Stimulated activated effector memory CD8-positive, alpha-beta T cell treated with anti-CD3 and anti-CD28 coated beads, Interleukin-12 subunit alpha, Interleukin-12 subunit beta, amount 100 ng/mL, for 72 hours (primary cell): ENCODE results near the gene INSL3.
A peak's percentile ranks its signal among the peaks of the same experiment; 100 is the strongest.

ENCODE experiments used
- ATAC-seq: fragments of 150-1000 bp; cut with Tn5 transposase; 2 replicates; pipeline ENCODE4 v1.10.0; 2021
- DNase-seq, 2 donors: peaks; one replicate each; pipeline ENCODE4 v3.0.0; 2021 to 2022; ENCODE audit warnings: low spot score in 2 of 2
- H3K27ac Mint-ChIP-seq: one replicate; pipeline ENCODE4 v1.8.0; 2022; ENCODE audit warnings: mild to moderate bottlenecking, mixed read lengths
- H3K36me3 Mint-ChIP-seq: one replicate; pipeline ENCODE4 v1.8.0; 2022; ENCODE audit warnings: mild to moderate bottlenecking, mixed read lengths
- H3K4me1 Mint-ChIP-seq: one replicate; pipeline ENCODE4 v1.8.0; 2022; ENCODE audit warnings: mixed read lengths
- H3K4me3 Mint-ChIP-seq: one replicate; pipeline ENCODE4 v1.8.0; 2022; ENCODE audit warnings: mild to moderate bottlenecking, mixed read lengths
- H3K9me3 Mint-ChIP-seq: one replicate; pipeline ENCODE4 v1.8.0; 2022; ENCODE audit warnings: mixed read lengths

The INSL3 gene

GRCh38 chr19:17855280-17856152 lies 34.2 kb upstream of the INSL3 start:
- peak overlapping the region; percentile 20 for H3K4me3 Mint-ChIP-seq

GRCh38 chr19:17854061-17854460 lies 32.7 kb upstream of the INSL3 start:
- DNase-seq, result no peak
- ATAC-seq, result no peak

More at GRCh38 chr19:17855280-17856152, 34.2 kb upstream of the INSL3 start:
- ATAC-seq (peak; percentile 56), DNase-seq (peak; percentile 98)
- peaks cover 33% of the 10 kb centered on the region for H3K4me1 Mint-ChIP-seq
- H3K36me3 Mint-ChIP-seq, result peaks cover 14% of the 10 kb centered on the region
- no peaks in the 10 kb centered on the region for H3K9me3 Mint-ChIP-seq
- H3K27ac Mint-ChIP-seq, result no peak overlapping the region

GRCh38 chr19:17848595-17849292 lies 27.4 kb upstream of the INSL3 start:
- peaks cover 68% of the 10 kb centered on the region for H3K4me1 Mint-ChIP-seq

More at GRCh38 chr19:17854061-17854460, 32.7 kb upstream of the INSL3 start:
- Mint-ChIP-seq H3K4me1 (peaks cover 37% of the 10 kb centered on the region), H3K9me3 (no peaks in the 10 kb centered on the region), H3K36me3 (no peaks in the 10 kb centered on the region), H3K27ac (no peak overlapping the region), H3K4me3 (no peak overlapping the region)

GRCh38 chr19:17847538-17848366 lies 26.4 kb upstream of the INSL3 start, which contains the start of gene JAK3:
Gene JAK3 (minus strand): TSS chr19:17847982. CDS start chr19:17844417, 3,565 bp downstream.
- Mint-ChIP-seq H3K4me3 (peak within 1 kb of the TSS; percentile 74), H3K27ac (peak within 1 kb of the TSS; percentile 97), H3K4me1 (peaks cover 76% of the 10 kb centered on the region), H3K36me3 (peaks cover 54% of the 10 kb centered on the region), H3K9me3 (no peaks in the 10 kb centered on the region)
- peak; percentile 81 to 97 for DNase-seq
- ATAC-seq, result peak; percentile 91

More at GRCh38 chr19:17848595-17849292, 27.4 kb upstream of the INSL3 start:
- ATAC-seq (no peak), DNase-seq (no peak)
- Mint-ChIP-seq H3K4me3 (peak overlapping the region; percentile 74), H3K9me3 (no peaks in the 10 kb centered on the region), H3K36me3 (peaks cover 44% of the 10 kb centered on the region), H3K27ac (peak overlapping the region; percentile 97)

GRCh38 chr19:17846146-17846545 lies 24.8 kb upstream of the INSL3 start:
- peak overlapping the region; percentile 97 for H3K27ac Mint-ChIP-seq
- DNase-seq, result no peak
- H3K36me3 Mint-ChIP-seq, result peaks cover 70% of the 10 kb centered on the region
- no peaks in the 10 kb centered on the region for H3K9me3 Mint-ChIP-seq
- H3K4me1 Mint-ChIP-seq, result peaks cover 70% of the 10 kb centered on the region
- H3K4me3 Mint-ChIP-seq, result peak overlapping the region; percentile 74
- no peak for ATAC-seq

- H3K9me3 Mint-ChIP-seq, result no peaks in the 10 kb centered on the region
- H3K36me3 Mint-ChIP-seq, result peaks cover 91% of the 10 kb centered on the region
- peak overlapping the region; percentile 97 for H3K27ac Mint-ChIP-seq
- H3K4me3 Mint-ChIP-seq, result peak overlapping the region; percentile 74
- DNase-seq (no peak), ATAC-seq (no peak)
- peaks cover 57% of the 10 kb centered on the region for H3K4me1 Mint-ChIP-seq
Measured at GRCh38 chr19:17843908-17844490, 22.7 kb upstream of the INSL3 start.

GRCh38 chr19:17843292-17843827 lies 22.0 kb upstream of the INSL3 start:
- Mint-ChIP-seq H3K4me3 (peak overlapping the region; percentile 74), H3K9me3 (no peaks in the 10 kb centered on the region), H3K36me3 (peaks cover 97% of the 10 kb centered on the region), H3K27ac (peak overlapping the region; percentile 97), H3K4me1 (peaks cover 51% of the 10 kb centered on the region)
- DNase-seq, result no peak
- no peak for ATAC-seq

GRCh38 chr19:17842663-17843291 lies 21.5 kb upstream of the INSL3 start:
- peaks cover 100% of the 10 kb centered on the region for H3K36me3 Mint-ChIP-seq
- H3K4me3 Mint-ChIP-seq, result no peak overlapping the region
- H3K4me1 Mint-ChIP-seq, result peaks cover 49% of the 10 kb centered on the region
- DNase-seq (no peak), ATAC-seq (no peak)
- no peaks in the 10 kb centered on the region for H3K9me3 Mint-ChIP-seq
- H3K27ac Mint-ChIP-seq, result peak overlapping the region; percentile 97

- H3K4me3 Mint-ChIP-seq, result no peak overlapping the region
- H3K36me3 Mint-ChIP-seq, result peaks cover 100% of the 10 kb centered on the region
- no peaks in the 10 kb centered on the region for H3K9me3 Mint-ChIP-seq
- no peak overlapping the region for H3K27ac Mint-ChIP-seq
- H3K4me1 Mint-ChIP-seq, result peaks cover 48% of the 10 kb centered on the region
- ATAC-seq (peak; percentile 55), DNase-seq (peak in 1 of 2 donors; percentile 77)
Measured at GRCh38 chr19:17841810-17842662, 20.7 kb upstream of the INSL3 start.

GRCh38 chr19:17841371-17841809 lies 20.1 kb upstream of the INSL3 start:
- H3K4me3 Mint-ChIP-seq, result no peak overlapping the region
- no peak for ATAC-seq
- peaks cover 100% of the 10 kb centered on the region for H3K36me3 Mint-ChIP-seq
- H3K27ac Mint-ChIP-seq, result no peak overlapping the region
- no peak for DNase-seq
- H3K4me1 Mint-ChIP-seq, result peaks cover 51% of the 10 kb centered on the region
- no peaks in the 10 kb centered on the region for H3K9me3 Mint-ChIP-seq

- Mint-ChIP-seq H3K36me3 (peaks cover 100% of the 10 kb centered on the region), H3K27ac (peak overlapping the region; percentile 81), H3K4me1 (peaks cover 52% of the 10 kb centered on the region), H3K4me3 (no peak overlapping the region), H3K9me3 (no peaks in the 10 kb centered on the region)
- ATAC-seq, result no peak
- DNase-seq, result no peak
Measured at GRCh38 chr19:17840019-17840418, 18.7 kb upstream of the INSL3 start.

GRCh38 chr19:17837972-17838371 lies 16.7 kb upstream of the INSL3 start:
- H3K4me3 Mint-ChIP-seq, result no peak overlapping the region
- DNase-seq, result no peak
- no peaks in the 10 kb centered on the region for H3K9me3 Mint-ChIP-seq
- H3K36me3 Mint-ChIP-seq, result peaks cover 100% of the 10 kb centered on the region
- H3K27ac Mint-ChIP-seq, result peak overlapping the region; percentile 61
- H3K4me1 Mint-ChIP-seq, result peaks cover 35% of the 10 kb centered on the region
- ATAC-seq, result no peak

GRCh38 chr19:17836530-17836929 lies 15.2 kb upstream of the INSL3 start:
- Mint-ChIP-seq H3K4me3 (no peak overlapping the region), H3K27ac (peak overlapping the region; percentile 74), H3K36me3 (peaks cover 100% of the 10 kb centered on the region), H3K4me1 (peaks cover 35% of the 10 kb centered on the region), H3K9me3 (no peaks in the 10 kb centered on the region)
- DNase-seq, result no peak
- no peak for ATAC-seq
